CD14-positive monocyte (primary cell): ENCODE results near the gene EPS8L3. TPM values are rescaled to one million over a fixed set of nuclear protein-coding genes. Genes with fewer than 3 reads are reported as not detected.
A peak's percentile ranks its signal among the peaks of the same experiment; 100 is the strongest.

ENCODE experiments used
- DNase-seq, 3 donors: peaks; one replicate each; pipeline ENCODE4 v3.0.0-alpha.2; 2011 to 2022
- H2AFZ ChIP-seq: 2 replicates; pipeline ENCODE4 v1.6.0; 2012; ENCODE audit warnings: mild to moderate bottlenecking, low read depth, low read length, inconsistent platforms; ENCODE audit not compliant: insufficient read depth, poor library complexity, severe bottlenecking
- H3K27ac ChIP-seq, 2 donors: 1 replicate in 1 of 2; 2 replicates in 1 of 2; pipeline ENCODE4 v1.5.1; 2012 to 2013; ENCODE audit warnings: low read length in 2 of 2, control low read depth in 1 of 2, inconsistent platforms in 1 of 2, low read depth in 1 of 2, mild to moderate bottlenecking in 1 of 2
- H3K27me3 ChIP-seq, 2 donors: one replicate each; pipeline versions ENCODE4 v1.6.0 to v1.6.1; 2011 to 2013; ENCODE audit warnings: low read length in 2 of 2; ENCODE audit not compliant: control insufficient read depth in 2 of 2, insufficient read depth in 2 of 2
- H3K36me3 ChIP-seq, 2 donors: replicated peaks in 1 of 2; 1 replicate in 1 of 2; 2 replicates in 1 of 2; pipeline versions ENCODE4 v1.5.1 to v1.6.1; 2012 to 2013; ENCODE audit warnings: low read length in 2 of 2, control low read depth in 1 of 2, inconsistent platforms in 1 of 2, mild to moderate bottlenecking in 1 of 2; ENCODE audit not compliant: insufficient read depth in 2 of 2, control insufficient read depth in 1 of 2
- H3K4me1 ChIP-seq, 2 donors: 1 replicate in 1 of 2; 2 replicates in 1 of 2; pipeline versions ENCODE4 v1.5.1 to v1.6.1; 2012 to 2013; ENCODE audit warnings: low read length in 2 of 2, control low read depth in 1 of 2, inconsistent platforms in 1 of 2, mild to moderate bottlenecking in 1 of 2, moderate library complexity in 1 of 2; ENCODE audit not compliant: insufficient read depth in 2 of 2, control insufficient read depth in 1 of 2
- H3K4me2 ChIP-seq: replicated peaks from 2 replicates; pipeline ENCODE3; 2012; ENCODE audit warnings: low read length, moderate library complexity, mild to moderate bottlenecking; ENCODE audit not compliant: poor library complexity, severe bottlenecking; ENCODE audit errors: extremely low read depth
- H3K4me3 ChIP-seq, 3 experiments: fragments of 200-600 bp in 1 of 3; sonication (generic) in 1 of 3; replicated peaks in 1 of 3; 1 replicate in 2 of 3; 2 replicates in 1 of 3; pipeline ENCODE4 v1.5.1; 2011 to 2013; ENCODE audit warnings: low read length in 3 of 3, mild to moderate bottlenecking in 3 of 3, control low read depth in 2 of 3, low read depth in 2 of 3, inconsistent platforms in 1 of 3, moderate library complexity in 1 of 3
- H3K79me2 ChIP-seq: 2 replicates; pipeline ENCODE4 v1.6.0; 2012; ENCODE audit warnings: mild to moderate bottlenecking, control low read depth, inconsistent platforms, low read length, moderate library complexity; ENCODE audit not compliant: insufficient read depth
- H3K9ac ChIP-seq: 2 replicates; pipeline ENCODE4 v1.6.0; 2017; ENCODE audit warnings: low read length, mild to moderate bottlenecking; ENCODE audit not compliant: insufficient read depth, poor library complexity, severe bottlenecking
- H3K9me3 ChIP-seq, 2 donors: replicated peaks in 1 of 2; 1 replicate in 1 of 2; 2 replicates in 1 of 2; pipeline versions ENCODE4 v1.5.1 to v1.6.1; 2012 to 2013; ENCODE audit warnings: low read length in 2 of 2, control low read depth in 1 of 2; ENCODE audit not compliant: control insufficient read depth in 1 of 2, insufficient read depth in 1 of 2
- H4K20me1 ChIP-seq: 2 replicates; pipeline ENCODE4 v1.6.0; 2012; ENCODE audit warnings: mild to moderate bottlenecking, low read length, control low read depth, moderate library complexity; ENCODE audit not compliant: insufficient read depth
- H3K27ac Mint-ChIP-seq, 7 donors: one replicate each; pipeline ENCODE4 v1.8.0; 2020; ENCODE audit warnings: mild to moderate bottlenecking in 7 of 7, mixed read lengths in 7 of 7, moderate library complexity in 6 of 7, inconsistent platforms in 2 of 7
- H3K27me3 Mint-ChIP-seq, 3 donors: one replicate each; pipeline ENCODE4 v1.8.0; 2021 to 2022; ENCODE audit warnings: low read depth in 3 of 3, mild to moderate bottlenecking in 3 of 3, mixed read lengths in 3 of 3, moderate library complexity in 3 of 3, inconsistent platforms in 1 of 3
- H3K36me3 Mint-ChIP-seq, 2 donors: one replicate each; pipeline ENCODE4 v1.8.0; 2020; ENCODE audit warnings: mixed read lengths in 2 of 2, inconsistent platforms in 1 of 2, mild to moderate bottlenecking in 1 of 2
- H3K4me1 Mint-ChIP-seq: one replicate; pipeline ENCODE4 v1.8.0; 2020; ENCODE audit warnings: mild to moderate bottlenecking, mixed read lengths
- H3K4me3 Mint-ChIP-seq, 2 donors: one replicate each; pipeline ENCODE4 v1.8.0; 2020; ENCODE audit warnings: mild to moderate bottlenecking in 2 of 2, mixed read lengths in 2 of 2, moderate library complexity in 1 of 2
- H3K9me3 Mint-ChIP-seq, 7 donors: one replicate each; pipeline ENCODE4 v1.8.0; 2020 to 2022; ENCODE audit warnings: mixed read lengths in 7 of 7, mild to moderate bottlenecking in 6 of 7, moderate library complexity in 6 of 7, inconsistent platforms in 2 of 7
- WGBS: methylation state at CpG from one replicate; pipeline ENCODE4 v1.1.5; 2013; ENCODE audit warnings: missing lambda C conversion rate; ENCODE audit not compliant: insufficient coverage; 5-methylcytosine and 5-hydroxymethylcytosine counted together
- intact Hi-C, 2 donors: fragments of 100-400 bp; cut with micrococcal nuclease; formaldehyde crosslinking; loops; one replicate each; pipeline versions ENCODE4 v1.15.0 to v1.15.1; 2023
- polyA minus RNA-seq: library from RNA; depleted of rRNA, polyadenylated mRNA; stranded (reverse); fragments of >200 nt; gene quantifications from 2 replicates; pipeline ENCODE4 v1.2.3, GENCODE V29; 2012
- polyA plus RNA-seq, 3 donors: library from polyadenylated mRNA; depleted of rRNA in 1 of 3; unstranded in 2 of 3; stranded (reverse) in 1 of 3; fragments of 300-500 nt in 2 of 3; fragments of >200 nt in 1 of 3; fragmentation: Illumina TruSeq in 2 of 3; gene quantifications; 1 replicate in 2 of 3; 2 replicates in 1 of 3; pipeline ENCODE4 v1.2.3, GENCODE V29; 2012 to 2021
- total RNA-seq, 12 experiments: library from RNA in 1 of 12; stranded (reverse) in 1 of 12; fragments of 120-200 nt in 1 of 12; gene quantifications; one replicate each; pipeline ENCODE4 v1.2.4 and lab custom pipeline; 2013 to 2026; ENCODE audit warnings: mixed read lengths in 6 of 12, inconsistent platforms in 1 of 12
- TF ChIP-seq, protein P1 (sequence below): fragments of 200-600 bp; IDR thresholded peaks from one replicate; pipeline ENCODE4 v1.8.0; 2022; ENCODE audit warnings: antibody characterized with exemption, mild to moderate bottlenecking

The EPS8L3 gene, protein sequence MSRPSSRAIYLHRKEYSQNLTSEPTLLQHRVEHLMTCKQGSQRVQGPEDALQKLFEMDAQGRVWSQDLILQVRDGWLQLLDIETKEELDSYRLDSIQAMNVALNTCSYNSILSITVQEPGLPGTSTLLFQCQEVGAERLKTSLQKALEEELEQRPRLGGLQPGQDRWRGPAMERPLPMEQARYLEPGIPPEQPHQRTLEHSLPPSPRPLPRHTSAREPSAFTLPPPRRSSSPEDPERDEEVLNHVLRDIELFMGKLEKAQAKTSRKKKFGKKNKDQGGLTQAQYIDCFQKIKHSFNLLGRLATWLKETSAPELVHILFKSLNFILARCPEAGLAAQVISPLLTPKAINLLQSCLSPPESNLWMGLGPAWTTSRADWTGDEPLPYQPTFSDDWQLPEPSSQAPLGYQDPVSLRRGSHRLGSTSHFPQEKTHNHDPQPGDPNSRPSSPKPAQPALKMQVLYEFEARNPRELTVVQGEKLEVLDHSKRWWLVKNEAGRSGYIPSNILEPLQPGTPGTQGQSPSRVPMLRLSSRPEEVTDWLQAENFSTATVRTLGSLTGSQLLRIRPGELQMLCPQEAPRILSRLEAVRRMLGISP
- total RNA-seq (2013) = not detected
- polyA plus RNA-seq = not detected
- polyA minus RNA-seq = not detected in 2 replicates
- total RNA-seq (lab: John Stamatoyannopoulos, UW) = 0 to 0.69 (median 0.07) reads per million in 11 experiments

DNA sequence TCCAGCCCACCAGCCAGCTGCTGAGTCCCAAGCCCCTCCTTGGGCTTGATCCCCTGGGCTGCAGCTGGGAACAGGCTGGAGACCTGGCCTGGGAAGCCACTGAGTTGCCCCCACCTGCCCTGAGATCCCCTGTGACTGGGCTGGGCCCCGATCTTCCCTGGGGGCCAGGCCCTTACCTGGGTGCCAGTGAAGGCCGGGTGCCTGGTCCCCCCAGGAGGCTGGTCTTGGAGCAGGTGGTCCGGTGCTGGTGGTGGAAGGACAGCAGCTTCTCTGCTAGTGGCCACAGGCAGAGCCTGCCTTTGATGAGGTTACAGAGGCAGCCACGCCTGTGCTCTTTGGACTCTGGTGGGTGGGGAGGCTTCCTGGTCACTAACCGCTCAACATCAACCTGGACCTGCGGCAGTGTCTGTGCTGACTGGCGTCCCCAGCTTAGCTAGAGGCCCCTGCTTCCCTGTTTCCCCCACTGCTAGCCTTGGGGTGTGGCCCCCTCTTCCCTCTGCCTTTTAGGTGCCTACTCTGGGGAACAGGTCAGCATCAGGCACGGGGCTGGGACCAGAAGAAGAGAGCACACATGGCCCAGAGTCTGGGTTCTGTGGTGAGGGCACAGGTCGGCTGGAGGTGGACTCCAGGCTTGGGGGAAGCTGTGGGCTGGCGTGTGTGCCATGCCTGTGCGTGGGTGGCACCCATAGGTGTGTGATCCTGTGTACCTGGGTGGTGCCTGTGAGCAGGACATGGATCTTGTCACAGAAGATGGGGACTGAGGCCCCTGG lies at the start of gene EPS8L3:
TSS of gene EPS8L3 (minus strand) at position 278 of the 770 bp plus-strand sequence. CDS start 2,174 bp downstream, outside the sequence.
- no peaks in the 10 kb centered on the region for H4K20me1 ChIP-seq
- intact Hi-C loops = no loop called here
- Mint-ChIP-seq H3K27me3 (peaks cover 0 to 6% (median 2%) of the 10 kb centered on the region in 3 donors), H3K9me3 (no peaks in the 10 kb centered on the region), H3K4me3 (peak within 1 kb of the TSS in 1 of 2 donors; percentile 57), H3K27ac (peak within 1 kb of the TSS; percentile 75 to 92 (median 83)), H3K4me1 (peaks cover 27% of the 10 kb centered on the region), H3K36me3 (no peaks in the 10 kb centered on the region)
- peak within 1 kb of the TSS; percentile 47 for H3K4me2 ChIP-seq
- peak within 1 kb of the TSS; percentile 66 for H3K9ac ChIP-seq
- H2AFZ ChIP-seq = peak within 1 kb of the TSS; percentile 71
- peak within 1 kb of the TSS in 1 of 3 experiments; percentile 21 for H3K4me3 ChIP-seq
- WGBS = 87% methylated on average over 10 of the region's 11 CpGs
- no peaks in the 10 kb centered on the region for H3K27me3 ChIP-seq
- H3K4me1 ChIP-seq = peaks cover 20 to 22% of the 10 kb centered on the region in 2 donors
- DNase-seq = no peak
- H3K36me3 ChIP-seq = no peaks in the 10 kb centered on the region
- H3K27ac ChIP-seq = peak within 1 kb of the TSS; percentile 45 to 84
- no peaks in the 10 kb centered on the region for H3K9me3 ChIP-seq
- TF ChIP-seq, protein P1, sequence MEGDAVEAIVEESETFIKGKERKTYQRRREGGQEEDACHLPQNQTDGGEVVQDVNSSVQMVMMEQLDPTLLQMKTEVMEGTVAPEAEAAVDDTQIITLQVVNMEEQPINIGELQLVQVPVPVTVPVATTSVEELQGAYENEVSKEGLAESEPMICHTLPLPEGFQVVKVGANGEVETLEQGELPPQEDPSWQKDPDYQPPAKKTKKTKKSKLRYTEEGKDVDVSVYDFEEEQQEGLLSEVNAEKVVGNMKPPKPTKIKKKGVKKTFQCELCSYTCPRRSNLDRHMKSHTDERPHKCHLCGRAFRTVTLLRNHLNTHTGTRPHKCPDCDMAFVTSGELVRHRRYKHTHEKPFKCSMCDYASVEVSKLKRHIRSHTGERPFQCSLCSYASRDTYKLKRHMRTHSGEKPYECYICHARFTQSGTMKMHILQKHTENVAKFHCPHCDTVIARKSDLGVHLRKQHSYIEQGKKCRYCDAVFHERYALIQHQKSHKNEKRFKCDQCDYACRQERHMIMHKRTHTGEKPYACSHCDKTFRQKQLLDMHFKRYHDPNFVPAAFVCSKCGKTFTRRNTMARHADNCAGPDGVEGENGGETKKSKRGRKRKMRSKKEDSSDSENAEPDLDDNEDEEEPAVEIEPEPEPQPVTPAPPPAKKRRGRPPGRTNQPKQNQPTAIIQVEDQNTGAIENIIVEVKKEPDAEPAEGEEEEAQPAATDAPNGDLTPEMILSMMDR = no peak
- no peaks in the 10 kb centered on the region for H3K79me2 ChIP-seq
